ENCODE results near the gene FLNB. TPM values are rescaled to one million over a fixed set of nuclear protein-coding genes. Genes with fewer than 3 reads are reported as not detected.
"Not testable (repeated sequence)": the region's sequence is repeated elsewhere in the genome, so short reads cannot be mapped to it uniquely, and the experiment has no call there.

FLNB gene
- total RNA-seq, 2 experiments from 2014 or later: 23.2 to 27.4 TPM

- H3K4me3 Mint-ChIP-seq: no peak overlapping the region
- peaks cover 55% of the 10 kb centered on the region for H3K4me1 Mint-ChIP-seq
- no peak for DNase-seq
- H3K27ac Mint-ChIP-seq: no peak overlapping the region
- no peaks in the 10 kb centered on the region for H3K9me3 Mint-ChIP-seq
- H3K27me3 Mint-ChIP-seq: no peaks in the 10 kb centered on the region
- peaks cover 3% of the 10 kb centered on the region for H3K36me3 Mint-ChIP-seq
These were observed 34.9 kb downstream of the FLNB start for GRCh38 chr3:58042947-58043707.

GRCh38 chr3:58043933-58044332 is 35.7 kb downstream of the FLNB start:
- H3K4me3 Mint-ChIP-seq: no peak overlapping the region
- peaks cover 3% of the 10 kb centered on the region for H3K36me3 Mint-ChIP-seq
- no peak overlapping the region for H3K27ac Mint-ChIP-seq
- H3K4me1 Mint-ChIP-seq: peaks cover 60% of the 10 kb centered on the region
- no peak for DNase-seq
- H3K9me3 Mint-ChIP-seq: no peaks in the 10 kb centered on the region
- H3K27me3 Mint-ChIP-seq: no peaks in the 10 kb centered on the region

GRCh38 chr3:58044691-58045483 is 36.7 kb downstream of the FLNB start:
- Mint-ChIP-seq H3K36me3 (peaks cover 3% of the 10 kb centered on the region), H3K27me3 (no peaks in the 10 kb centered on the region), H3K4me3 (no peak overlapping the region), H3K27ac (peak overlapping the region; percentile 56), H3K4me1 (peaks cover 63% of the 10 kb centered on the region), H3K9me3 (no peaks in the 10 kb centered on the region)
- DNase-seq: no peak

GRCh38 chr3:58047826-58048225 is 39.6 kb downstream of the FLNB start:
- H3K27me3 Mint-ChIP-seq: no peaks in the 10 kb centered on the region
- H3K4me1 Mint-ChIP-seq: peaks cover 51% of the 10 kb centered on the region
- no peak overlapping the region for H3K4me3 Mint-ChIP-seq
- peaks cover under 1% of the 10 kb centered on the region for H3K36me3 Mint-ChIP-seq
- H3K27ac Mint-ChIP-seq: no peak overlapping the region
- DNase-seq: no peak
- H3K9me3 Mint-ChIP-seq: no peaks in the 10 kb centered on the region

- DNase-seq: no peak
- Mint-ChIP-seq H3K9me3 (no peaks in the 10 kb centered on the region), H3K36me3 (no peaks in the 10 kb centered on the region), H3K27ac (no peak overlapping the region), H3K4me1 (peaks cover 50% of the 10 kb centered on the region), H3K4me3 (no peak overlapping the region), H3K27me3 (no peaks in the 10 kb centered on the region)
These were observed 40.1 kb downstream of the FLNB start for GRCh38 chr3:58048301-58048700.

GRCh38 chr3:58049143-58049785 is 41.0 kb downstream of the FLNB start:
- DNase-seq: no peak
- H3K36me3 Mint-ChIP-seq: no peaks in the 10 kb centered on the region
- H3K4me1 Mint-ChIP-seq: peaks cover 47% of the 10 kb centered on the region
- H3K27me3 Mint-ChIP-seq: no peaks in the 10 kb centered on the region
- no peak overlapping the region for H3K4me3 Mint-ChIP-seq
- no peak overlapping the region for H3K27ac Mint-ChIP-seq
- H3K9me3 Mint-ChIP-seq: no peaks in the 10 kb centered on the region

- Mint-ChIP-seq H3K36me3 (no peaks in the 10 kb centered on the region), H3K27ac (no peak overlapping the region), H3K4me1 (peaks cover 39% of the 10 kb centered on the region), H3K27me3 (no peaks in the 10 kb centered on the region), H3K4me3 (no peak overlapping the region), H3K9me3 (no peaks in the 10 kb centered on the region)
- DNase-seq: no peak
These were observed 43.0 kb downstream of the FLNB start for GRCh38 chr3:58051196-58051595.

- H3K36me3 Mint-ChIP-seq, DNase-seq, H3K27me3 Mint-ChIP-seq, H3K4me3 Mint-ChIP-seq, H3K9me3 Mint-ChIP-seq, H3K27ac Mint-ChIP-seq: not testable (repeated sequence)
- peaks cover 37% of the 10 kb centered on the region for H3K4me1 Mint-ChIP-seq
These were observed 43.5 kb downstream of the FLNB start for GRCh38 chr3:58051658-58052261.

- H3K27ac Mint-ChIP-seq: no peak overlapping the region
- no peak overlapping the region for H3K4me3 Mint-ChIP-seq
These were observed 44.4 kb downstream of the FLNB start for GRCh38 chr3:58052373-58053273.

GRCh38 chr3:58054652-58055051 is 46.4 kb downstream of the FLNB start:
- H3K36me3 Mint-ChIP-seq: no peaks in the 10 kb centered on the region
- peaks cover 30% of the 10 kb centered on the region for H3K4me1 Mint-ChIP-seq
- no peaks in the 10 kb centered on the region for H3K9me3 Mint-ChIP-seq
- no peak overlapping the region for H3K27ac Mint-ChIP-seq
- no peaks in the 10 kb centered on the region for H3K27me3 Mint-ChIP-seq
- no peak overlapping the region for H3K4me3 Mint-ChIP-seq
- DNase-seq: no peak

More at GRCh38 chr3:58052373-58053273, 44.4 kb downstream of the FLNB start:
- H3K27me3 Mint-ChIP-seq: no peaks in the 10 kb centered on the region
- H3K4me1 Mint-ChIP-seq: peaks cover 37% of the 10 kb centered on the region
- H3K36me3 Mint-ChIP-seq: no peaks in the 10 kb centered on the region
- peak; percentile 15 for DNase-seq
- H3K9me3 Mint-ChIP-seq: no peaks in the 10 kb centered on the region

- no peak overlapping the region for H3K4me3 Mint-ChIP-seq
- H3K27ac Mint-ChIP-seq: no peak overlapping the region
- H3K9me3 Mint-ChIP-seq: no peaks in the 10 kb centered on the region
- peaks cover 2% of the 10 kb centered on the region for H3K36me3 Mint-ChIP-seq
- H3K4me1 Mint-ChIP-seq: peaks cover 26% of the 10 kb centered on the region
- no peaks in the 10 kb centered on the region for H3K27me3 Mint-ChIP-seq
- DNase-seq: no peak
These were observed 47.1 kb downstream of the FLNB start for GRCh38 chr3:58055314-58055713.

GRCh38 chr3:58055891-58056290 is 47.7 kb downstream of the FLNB start:
- H3K36me3 Mint-ChIP-seq, H3K27me3 Mint-ChIP-seq, H3K27ac Mint-ChIP-seq: not testable (repeated sequence)

GRCh38 chr3:58058361-58059263 is 50.4 kb downstream of the FLNB start:
- DNase-seq: no peak
- H3K9me3 Mint-ChIP-seq: no peaks in the 10 kb centered on the region
- no peaks in the 10 kb centered on the region for H3K27me3 Mint-ChIP-seq
- peaks cover 28% of the 10 kb centered on the region for H3K4me1 Mint-ChIP-seq
- no peak overlapping the region for H3K27ac Mint-ChIP-seq
- no peak overlapping the region for H3K4me3 Mint-ChIP-seq
- H3K36me3 Mint-ChIP-seq: peaks cover 2% of the 10 kb centered on the region

More at GRCh38 chr3:58055891-58056290, 47.7 kb downstream of the FLNB start:
- H3K4me1 Mint-ChIP-seq: peaks cover 28% of the 10 kb centered on the region
- H3K9me3 Mint-ChIP-seq, DNase-seq, H3K4me3 Mint-ChIP-seq: not testable (repeated sequence)

Measured in activated naive CD8-positive, alpha-beta T cell treated with anti-CD3 and anti-CD28 coated beads for 36 hours (primary cell).